C4-2B (cell line): ENCODE measurements around the gene SLC12A9.

Experiments
- CTCF ChIP-seq: fragments of 450-650 bp; conservative IDR thresholded peaks from 2 replicates; pipeline ENCODE4 v1.5.1; 2017; ENCODE audit warnings: mild to moderate bottlenecking
- ZFX ChIP-seq: fragments of 450-650 bp; IDR thresholded peaks from 2 replicates; pipeline ENCODE4 v1.6.1; 2017

GRCh38 chr7:100859856-100860255 is 7.3 kb downstream of the SLC12A9 start:
- no peak for TF ChIP-seq CTCF
- TF ChIP-seq ZFX, result no peak
